ENCODE data around the gene TAP1.

- no peak for TF ChIP-seq CTCF (conservative IDR thresholded peaks at IDR 0.05)
- TF ChIP-seq EZH2 (IDR thresholded peaks at IDR 0.05; ENCODE audit: low read depth), result no peak
Observed at GRCh38 chr6:32814145-32814544, 39.4 kb downstream of the TAP1 start.

Data from PC-9 (cell line).